HG02840 (cell line): ENCODE data around the gene SPPL3.

Experiments
- ATAC-seq: cut with Tn5 transposase; IDR thresholded peaks from one replicate; pipeline ENCODE4 v1.9.1; 2021; ENCODE audit warnings: mild to moderate bottlenecking, moderate library complexity, moderate number of reproducible peaks; ENCODE audit not compliant: unreplicated experiment, low FRiP score

SPPL3 gene

GRCh38 chr12:120758798-120759590, 145.2 kb downstream of the SPPL3 start:
- ATAC-seq, result no peak

GRCh38 chr12:120757949-120758348, 146.2 kb downstream of the SPPL3 start:
- no peak for ATAC-seq

- ATAC-seq, result no peak
Observed at GRCh38 chr12:120757226-120757742, 146.9 kb downstream of the SPPL3 start.

GRCh38 chr12:120755269-120755668, 148.9 kb downstream of the SPPL3 start:
- no peak for ATAC-seq

- ATAC-seq, result no peak
Observed at GRCh38 chr12:120754792-120755191, 149.4 kb downstream of the SPPL3 start.

GRCh38 chr12:120751389-120751788, 152.8 kb downstream of the SPPL3 start:
- ATAC-seq, result no peak

GRCh38 chr12:120750806-120751205, 153.4 kb downstream of the SPPL3 start:
- ATAC-seq, result no peak

- no peak for ATAC-seq
Observed at GRCh38 chr12:120749256-120749655, 154.9 kb downstream of the SPPL3 start.

GRCh38 chr12:120748242-120748641, 155.9 kb downstream of the SPPL3 start:
- ATAC-seq, result no peak

- ATAC-seq, result no peak
Observed at GRCh38 chr12:120744922-120745493, 159.2 kb downstream of the SPPL3 start.

GRCh38 chr12:120741476-120742421, 162.4 kb downstream of the SPPL3 start:
- no peak for ATAC-seq

GRCh38 chr12:120740871-120741270, 163.3 kb downstream of the SPPL3 start:
- ATAC-seq, result no peak

- ATAC-seq, result no peak
Observed at GRCh38 chr12:120739821-120740613, 164.1 kb downstream of the SPPL3 start.

- no peak for ATAC-seq
Observed at GRCh38 chr12:120739031-120739762, 165.0 kb downstream of the SPPL3 start.

GRCh38 chr12:120738252-120739030, 165.7 kb downstream of the SPPL3 start:
- ATAC-seq, result no peak

- no peak for ATAC-seq
Observed at GRCh38 chr12:120737557-120738251, 166.5 kb downstream of the SPPL3 start.

- ATAC-seq, result no peak
Observed at GRCh38 chr12:120736404-120737331, 167.5 kb downstream of the SPPL3 start.
